Ishikawa (cell line): ENCODE data around the gene FCHSD2.

ENCODE experiments used
- EP300 ChIP-seq: IDR thresholded peaks from 2 replicates; pipeline ENCODE4 v1.6.1; 2012; ENCODE audit warnings: borderline replicate concordance
- REST ChIP-seq: IDR thresholded peaks from 2 replicates; pipeline ENCODE4 v1.6.1; 2012; ENCODE audit warnings: low read depth, mild to moderate bottlenecking
- YY1 ChIP-seq: IDR thresholded peaks from 2 replicates; pipeline ENCODE4 v1.6.1; 2012; ENCODE audit warnings: low read depth

GRCh38 chr11:73159297-73159696, 17.2 kb upstream of the FCHSD2 start:
- TF ChIP-seq YY1 (no peak), EP300 (no peak), REST (no peak)
